SU-DHL-6 (cell line): ENCODE results near the gene DPH1.

Experiments used
- H2AFZ ChIP-seq: fragments of 200-600 bp; sonication (generic); 2 replicates; pipeline ENCODE4 v1.6.1; 2014; ENCODE audit warnings: low read depth, mild to moderate bottlenecking, moderate library complexity, mixed read lengths, antibody characterized with exemption, low read length; ENCODE audit not compliant: severe bottlenecking
- H3F3A ChIP-seq: fragments of 200-600 bp; shearing (Covaris generic); 2 replicates; pipeline ENCODE4 v1.6.0; 2016; ENCODE audit warnings: antibody characterized with exemption, mild to moderate bottlenecking; ENCODE audit not compliant: insufficient read depth
- H3K27ac ChIP-seq: fragments of 200-600 bp; sonication (generic); 2 replicates; pipeline ENCODE4 v1.5.1; 2016; ENCODE audit warnings: low read depth, mild to moderate bottlenecking, low read length, moderate library complexity, mixed read lengths
- H3K27me3 ChIP-seq: fragments of 200-600 bp; sonication (generic), shearing (Covaris generic); 2 replicates; pipeline ENCODE4 v1.6.0; 2014; ENCODE audit warnings: mild to moderate bottlenecking, low read length
- H3K36me3 ChIP-seq: fragments of 200-600 bp; sonication (generic); 2 replicates; pipeline ENCODE4 v1.6.1; 2014; ENCODE audit warnings: mild to moderate bottlenecking, low read length, mixed read lengths
- H3K4me2 ChIP-seq: fragments of 300-600, 200-600 bp; shearing (Covaris generic), sonication (generic); 2 replicates; pipeline ENCODE4 v1.6.0; 2014; ENCODE audit warnings: low read length, low read depth, mild to moderate bottlenecking; ENCODE audit not compliant: poor library complexity, severe bottlenecking
- H3K4me3 ChIP-seq: fragments of 200-600 bp; sonication (generic); 2 replicates; pipeline ENCODE4 v1.5.1; 2014; ENCODE audit warnings: antibody characterized with exemption, low read length, mild to moderate bottlenecking, mixed read lengths; ENCODE audit not compliant: insufficient read depth, poor library complexity, severe bottlenecking
- H3K79me2 ChIP-seq: fragments of 200-600 bp; sonication (generic); 2 replicates; pipeline ENCODE4 v1.6.1; 2014; ENCODE audit warnings: mild to moderate bottlenecking, low read length, moderate library complexity; ENCODE audit not compliant: insufficient read depth
- H3K9ac ChIP-seq: fragments of 200-600 bp; sonication (generic); 2 replicates; pipeline ENCODE4 v1.7.0; 2014; ENCODE audit warnings: mild to moderate bottlenecking, low read length
- H3K9me2 ChIP-seq: fragments of 200-600 bp; sonication (generic); replicated peaks from 2 replicates; pipeline ENCODE4 v1.6.1; 2014; ENCODE audit warnings: low read length; ENCODE audit not compliant: insufficient read depth
- H3K9me3 ChIP-seq: fragments of 200-600 bp; sonication (generic); 2 replicates; pipeline ENCODE4 v1.6.1; 2014; ENCODE audit warnings: low read length, mixed read lengths; ENCODE audit not compliant: insufficient read depth
- H4K20me1 ChIP-seq: fragments of 200-600 bp; sonication (generic); 2 replicates; pipeline ENCODE4 v1.6.1; 2014; ENCODE audit warnings: low read depth, mild to moderate bottlenecking, antibody characterized with exemption, low read length, moderate library complexity, mixed read lengths
- CTCF ChIP-seq: fragments of 200-600 bp; sonication (generic); IDR thresholded peaks from one replicate; pipeline ENCODE4 v1.5.1; 2017; ENCODE audit warnings: antibody characterized with exemption, mild to moderate bottlenecking, low read length, moderate library complexity; ENCODE audit not compliant: insufficient read depth, poor library complexity, severe bottlenecking
- EZH2phosphoT487 ChIP-seq: fragments of 200-600 bp; sonication (generic), shearing (Covaris generic); conservative IDR thresholded peaks from 2 replicates; pipeline ENCODE4 v1.6.1; 2018; ENCODE audit warnings: mild to moderate bottlenecking, antibody characterized with exemption, low read length, moderate library complexity, mixed read lengths

The DPH1 gene

GRCh38 chr17:2086306-2086705 is 56.4 kb downstream of the DPH1 start:
- H4K20me1 ChIP-seq = no peaks in the 10 kb centered on the region
- no peaks in the 10 kb centered on the region for H3K9me2 ChIP-seq
- H3K79me2 ChIP-seq = no peaks in the 10 kb centered on the region
- no peaks in the 10 kb centered on the region for H3F3A ChIP-seq
- H3K4me2 ChIP-seq = no peak overlapping the region
- no peaks in the 10 kb centered on the region for H3K9me3 ChIP-seq
- H3K27me3 ChIP-seq = no peaks in the 10 kb centered on the region
- no peak overlapping the region for H3K9ac ChIP-seq
- TF ChIP-seq CTCF (no peak), EZH2phosphoT487 (no peak)
- no peaks in the 10 kb centered on the region for H3K36me3 ChIP-seq
- no peak overlapping the region for H3K27ac ChIP-seq
- no peak overlapping the region for H2AFZ ChIP-seq
- H3K4me3 ChIP-seq = no peak overlapping the region

GRCh38 chr17:2087597-2088211 is 57.8 kb downstream of the DPH1 start:
- no peak overlapping the region for H3K9ac ChIP-seq

GRCh38 chr17:2089021-2089422 is 59.1 kb downstream of the DPH1 start:
- Histone ChIP-seq H3K9me2 (no peaks in the 10 kb centered on the region), H3K36me3 (no peaks in the 10 kb centered on the region), H2AFZ (no peak overlapping the region), H4K20me1 (no peaks in the 10 kb centered on the region), H3K9ac (no peak overlapping the region), H3K4me3 (no peak overlapping the region), H3K9me3 (no peaks in the 10 kb centered on the region), H3K27me3 (no peaks in the 10 kb centered on the region), H3F3A (no peaks in the 10 kb centered on the region), H3K27ac (no peak overlapping the region), H3K79me2 (no peaks in the 10 kb centered on the region), H3K4me2 (peak overlapping the region; percentile 52)
- TF ChIP-seq CTCF (no peak), EZH2phosphoT487 (no peak)

More at GRCh38 chr17:2087597-2088211, 57.8 kb downstream of the DPH1 start:
- H3F3A ChIP-seq = no peaks in the 10 kb centered on the region
- H3K4me3 ChIP-seq = no peak overlapping the region
- no peak overlapping the region for H2AFZ ChIP-seq
- H3K9me3 ChIP-seq = no peaks in the 10 kb centered on the region
- H3K27me3 ChIP-seq = no peaks in the 10 kb centered on the region
- no peaks in the 10 kb centered on the region for H3K36me3 ChIP-seq
- TF ChIP-seq CTCF = no peak
- no peak for TF ChIP-seq EZH2phosphoT487
- H3K9me2 ChIP-seq = no peaks in the 10 kb centered on the region
- no peak overlapping the region for H3K27ac ChIP-seq
- no peak overlapping the region for H3K4me2 ChIP-seq
- H3K79me2 ChIP-seq = no peaks in the 10 kb centered on the region
- H4K20me1 ChIP-seq = no peaks in the 10 kb centered on the region
